ENCODE measurements around the gene BCAP29. TPM values are rescaled to one million over a fixed set of nuclear protein-coding genes. Genes with fewer than 3 reads are reported as not detected.

Gene BCAP29
- total RNA-seq, 1 experiment from 2014 or later = 17.6 TPM

GRCh38 chr7:107613948-107614347, 33.9 kb downstream of the BCAP29 start:
- CTCF ChIA-PET = no interaction called here
- H3K4me3 Mint-ChIP-seq (ENCODE audit: low read depth, unreplicated experiment) = no peak overlapping the region
- no peaks in the 10 kb centered on the region for H3K27me3 Mint-ChIP-seq (ENCODE audit: unreplicated experiment)
- TF ChIP-seq, protein P1, sequence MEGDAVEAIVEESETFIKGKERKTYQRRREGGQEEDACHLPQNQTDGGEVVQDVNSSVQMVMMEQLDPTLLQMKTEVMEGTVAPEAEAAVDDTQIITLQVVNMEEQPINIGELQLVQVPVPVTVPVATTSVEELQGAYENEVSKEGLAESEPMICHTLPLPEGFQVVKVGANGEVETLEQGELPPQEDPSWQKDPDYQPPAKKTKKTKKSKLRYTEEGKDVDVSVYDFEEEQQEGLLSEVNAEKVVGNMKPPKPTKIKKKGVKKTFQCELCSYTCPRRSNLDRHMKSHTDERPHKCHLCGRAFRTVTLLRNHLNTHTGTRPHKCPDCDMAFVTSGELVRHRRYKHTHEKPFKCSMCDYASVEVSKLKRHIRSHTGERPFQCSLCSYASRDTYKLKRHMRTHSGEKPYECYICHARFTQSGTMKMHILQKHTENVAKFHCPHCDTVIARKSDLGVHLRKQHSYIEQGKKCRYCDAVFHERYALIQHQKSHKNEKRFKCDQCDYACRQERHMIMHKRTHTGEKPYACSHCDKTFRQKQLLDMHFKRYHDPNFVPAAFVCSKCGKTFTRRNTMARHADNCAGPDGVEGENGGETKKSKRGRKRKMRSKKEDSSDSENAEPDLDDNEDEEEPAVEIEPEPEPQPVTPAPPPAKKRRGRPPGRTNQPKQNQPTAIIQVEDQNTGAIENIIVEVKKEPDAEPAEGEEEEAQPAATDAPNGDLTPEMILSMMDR (IDR thresholded peaks at IDR 0.05; ENCODE audit: unreplicated experiment) = no peak
- no peaks in the 10 kb centered on the region for H3K9me3 Mint-ChIP-seq (ENCODE audit: low read depth, unreplicated experiment)
- no peaks in the 10 kb centered on the region for H3K4me1 Mint-ChIP-seq (ENCODE audit: low read depth, unreplicated experiment)
- H3K36me3 Mint-ChIP-seq (ENCODE audit: insufficient read depth, unreplicated experiment) = no peaks in the 10 kb centered on the region
- DNase-seq = no peak
- intact Hi-C loops (cut with micrococcal nuclease; ENCODE audit: unreplicated experiment) = loop anchor here (5.0 kb wide), 1 partner anchor 48 kb away; the partner anchor contains the start of gene SLC26A4
- H3K27ac Mint-ChIP-seq (ENCODE audit: unreplicated experiment) = no peak overlapping the region
- no TSS peak for BruUV-seq (replicated peaks)

DNA sequence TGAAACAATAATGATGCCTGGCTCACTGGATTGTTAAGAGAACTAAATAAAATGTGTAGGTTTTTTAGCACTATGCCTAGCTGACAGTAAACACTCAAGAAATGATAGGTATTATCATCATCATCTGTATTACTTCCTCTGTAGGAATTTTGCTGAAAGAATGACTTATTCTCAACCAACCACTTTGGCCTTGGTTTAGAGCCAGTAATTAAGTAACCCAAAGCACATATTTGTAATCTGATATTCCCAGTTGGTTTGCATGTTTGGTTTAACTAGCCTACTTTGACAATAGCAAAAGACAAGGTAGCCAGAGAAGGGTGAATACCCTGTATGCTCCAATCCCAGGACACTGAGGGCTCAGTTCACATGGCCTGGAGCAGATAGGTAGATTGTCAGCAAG, 34.4 kb downstream of the BCAP29 start:
- no TSS peak for BruUV-seq (replicated peaks)
- H3K27me3 Mint-ChIP-seq (ENCODE audit: unreplicated experiment) = no peaks in the 10 kb centered on the region
- no peak for DNase-seq
- no peak overlapping the region for H3K4me3 Mint-ChIP-seq (ENCODE audit: low read depth, unreplicated experiment)
- H3K9me3 Mint-ChIP-seq (ENCODE audit: low read depth, unreplicated experiment) = no peaks in the 10 kb centered on the region
- CTCF ChIA-PET = no interaction called here
- intact Hi-C loops (cut with micrococcal nuclease; ENCODE audit: unreplicated experiment) = loop anchor here (5.0 kb wide), 1 partner anchor 48 kb away; the partner anchor contains the start of gene SLC26A4
- H3K36me3 Mint-ChIP-seq (ENCODE audit: insufficient read depth, unreplicated experiment) = no peaks in the 10 kb centered on the region
- H3K27ac Mint-ChIP-seq (ENCODE audit: unreplicated experiment) = no peak overlapping the region
- H3K4me1 Mint-ChIP-seq (ENCODE audit: low read depth, unreplicated experiment) = no peaks in the 10 kb centered on the region
- TF ChIP-seq, protein P1 (IDR thresholded peaks at IDR 0.05; ENCODE audit: unreplicated experiment) = no peak

GRCh38 chr7:107615910-107616680, 36.0 kb downstream of the BCAP29 start:
- CTCF ChIA-PET = no interaction called here
- H3K4me3 Mint-ChIP-seq (ENCODE audit: low read depth, unreplicated experiment) = no peak overlapping the region
- no peaks in the 10 kb centered on the region for H3K36me3 Mint-ChIP-seq (ENCODE audit: insufficient read depth, unreplicated experiment)
- H3K27ac Mint-ChIP-seq (ENCODE audit: unreplicated experiment) = no peak overlapping the region
- no peaks in the 10 kb centered on the region for H3K9me3 Mint-ChIP-seq (ENCODE audit: low read depth, unreplicated experiment)
- intact Hi-C loops (cut with micrococcal nuclease; ENCODE audit: unreplicated experiment) = no loop called here
- BruUV-seq (replicated peaks) = no TSS peak
- no peak for DNase-seq
- TF ChIP-seq, protein P1 (IDR thresholded peaks at IDR 0.05; ENCODE audit: unreplicated experiment) = no peak
- H3K4me1 Mint-ChIP-seq (ENCODE audit: low read depth, unreplicated experiment) = no peaks in the 10 kb centered on the region
- no peaks in the 10 kb centered on the region for H3K27me3 Mint-ChIP-seq (ENCODE audit: unreplicated experiment)

GRCh38 chr7:107622429-107622828, 42.4 kb downstream of the BCAP29 start:
- BruUV-seq (replicated peaks) = no TSS peak
- CTCF ChIA-PET = no interaction called here
- H3K27ac Mint-ChIP-seq (ENCODE audit: unreplicated experiment) = no peak overlapping the region

More at GRCh38 chr7:107622429-107622828, 42.4 kb downstream of the BCAP29 start:
- TF ChIP-seq, protein P1 (IDR thresholded peaks at IDR 0.05; ENCODE audit: unreplicated experiment) = no peak
- no peak for DNase-seq
- Mint-ChIP-seq H3K9me3 (ENCODE audit: low read depth, unreplicated experiment) (no peaks in the 10 kb centered on the region), H3K36me3 (ENCODE audit: insufficient read depth, unreplicated experiment) (no peaks in the 10 kb centered on the region), H3K4me1 (ENCODE audit: low read depth, unreplicated experiment) (no peaks in the 10 kb centered on the region), H3K4me3 (ENCODE audit: low read depth, unreplicated experiment) (no peak overlapping the region), H3K27me3 (ENCODE audit: unreplicated experiment) (no peaks in the 10 kb centered on the region)
- intact Hi-C loops (cut with micrococcal nuclease; ENCODE audit: unreplicated experiment) = no loop called here
